Inflammatory macrophage treated with lipopolysaccharide for 1 hour (primary cell): ENCODE results near the gene SCAMP1.
"Not testable (repeated sequence)": the region's sequence is repeated elsewhere in the genome, so short reads cannot be mapped to it uniquely, and the experiment has no call there.

Experiments
- DNase-seq, 2 donors: peaks; one replicate each; pipeline ENCODE4 v3.0.0-alpha.2; 2020 to 2022

Gene SCAMP1, protein sequence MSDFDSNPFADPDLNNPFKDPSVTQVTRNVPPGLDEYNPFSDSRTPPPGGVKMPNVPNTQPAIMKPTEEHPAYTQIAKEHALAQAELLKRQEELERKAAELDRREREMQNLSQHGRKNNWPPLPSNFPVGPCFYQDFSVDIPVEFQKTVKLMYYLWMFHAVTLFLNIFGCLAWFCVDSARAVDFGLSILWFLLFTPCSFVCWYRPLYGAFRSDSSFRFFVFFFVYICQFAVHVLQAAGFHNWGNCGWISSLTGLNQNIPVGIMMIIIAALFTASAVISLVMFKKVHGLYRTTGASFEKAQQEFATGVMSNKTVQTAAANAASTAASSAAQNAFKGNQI

DNA sequence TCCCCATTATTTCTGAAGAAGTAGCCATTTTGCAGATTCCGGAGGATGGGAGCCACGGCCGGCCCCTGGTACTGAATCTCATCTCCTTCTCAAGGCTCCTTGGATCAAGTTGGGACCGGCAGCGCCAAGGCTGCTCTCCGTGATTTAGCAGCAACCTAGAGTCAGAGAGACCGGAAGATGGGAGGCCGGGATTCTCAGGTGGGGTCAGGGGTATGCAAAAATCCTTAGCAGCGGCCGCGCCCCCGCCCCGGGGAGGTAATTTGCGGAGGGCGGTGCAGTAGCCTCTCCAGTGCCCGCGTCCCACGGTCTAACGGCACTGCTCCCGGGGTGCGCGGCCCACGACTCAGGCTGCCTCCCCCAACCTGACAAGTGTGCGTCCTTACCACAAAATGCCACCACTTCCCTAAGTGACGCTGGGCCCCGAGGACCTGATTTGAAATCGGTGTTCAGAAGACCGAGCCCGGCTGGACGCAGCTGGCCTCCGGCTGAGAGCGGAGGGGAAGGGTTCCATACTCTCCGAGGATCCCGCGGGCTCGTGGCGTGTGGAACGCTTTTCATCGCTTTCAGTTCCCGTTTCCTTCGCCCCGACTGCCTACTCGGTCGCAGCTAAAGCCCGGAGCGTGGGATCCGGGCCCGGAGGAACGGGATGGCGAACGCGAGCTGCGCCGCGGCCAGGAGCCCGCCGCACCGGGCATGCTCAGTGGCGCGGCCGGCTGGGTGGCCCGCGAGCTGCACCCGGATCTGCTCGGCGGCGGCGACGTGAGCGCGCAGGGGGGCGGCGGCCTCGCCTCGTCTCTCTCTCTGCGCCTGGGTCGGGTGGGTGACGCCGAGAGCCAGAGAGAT is at the start of gene SCAMP1:
Gene SCAMP1 (plus strand): TSS at position 787 of the 843 bp plus-strand sequence. CDS start 55 bp downstream, at position 842.
- peak; percentile 94 to 99 for DNase-seq

DNA sequence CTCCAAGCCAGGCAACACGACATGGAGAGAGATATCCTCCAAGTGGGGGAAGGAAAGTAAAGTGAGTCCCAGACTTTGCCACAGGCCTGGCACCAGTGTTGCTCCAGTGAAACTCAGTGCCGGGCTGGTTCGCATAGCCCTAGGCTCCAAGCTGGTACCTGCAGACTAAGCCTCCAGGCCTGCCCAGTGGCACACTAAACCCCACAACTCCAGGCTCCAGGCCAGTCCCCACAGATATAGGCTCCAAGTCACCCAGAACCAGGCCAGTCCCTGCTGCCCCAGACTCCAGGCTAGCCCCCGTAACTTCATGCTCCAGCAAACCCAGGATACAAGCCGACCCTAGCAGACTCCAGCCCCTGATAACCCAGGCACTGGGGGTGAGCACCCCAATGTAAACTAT is 42.9 kb upstream of the SCAMP1 start:
- DNase-seq, result no peak

DNA sequence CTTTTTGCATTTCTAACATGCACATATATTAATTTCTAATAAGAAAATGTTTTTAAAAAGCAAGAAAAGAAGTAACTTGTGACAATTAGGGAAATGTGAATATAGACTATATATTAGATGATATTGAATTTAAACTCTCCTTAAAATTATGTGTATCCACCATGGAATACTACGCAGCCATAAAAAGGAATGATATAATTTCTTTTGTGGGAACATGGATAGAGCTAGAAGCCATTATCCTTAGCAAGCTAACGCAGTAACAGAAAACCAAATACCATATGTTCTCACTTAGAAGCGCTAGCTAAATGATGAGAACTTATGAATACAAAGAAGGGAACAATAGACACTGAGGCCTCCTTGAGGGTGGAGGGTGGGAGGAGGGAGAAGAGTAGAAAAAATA is 42.1 kb upstream of the SCAMP1 start:
- no peak for DNase-seq

DNA sequence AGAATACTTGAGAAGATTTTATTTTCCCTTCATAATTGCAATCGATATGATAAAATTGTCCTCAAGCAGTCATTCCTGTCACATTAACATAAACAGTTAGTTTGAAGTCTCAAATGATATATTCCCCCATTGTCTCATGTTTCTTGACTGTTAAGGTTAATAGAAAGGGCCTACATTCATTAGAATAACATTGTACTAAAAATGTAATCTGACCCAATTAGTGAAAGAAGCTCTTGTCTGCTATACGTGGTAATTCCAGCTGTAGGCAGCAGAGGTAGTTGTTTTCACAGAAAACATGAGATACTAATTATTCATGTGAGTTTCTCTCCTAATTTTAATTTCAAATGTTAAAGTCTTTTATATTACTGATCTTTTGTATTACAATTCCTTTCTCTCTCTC is 40.0 kb upstream of the SCAMP1 start:
- DNase-seq, result peak; percentile 21 to 58

DNA sequence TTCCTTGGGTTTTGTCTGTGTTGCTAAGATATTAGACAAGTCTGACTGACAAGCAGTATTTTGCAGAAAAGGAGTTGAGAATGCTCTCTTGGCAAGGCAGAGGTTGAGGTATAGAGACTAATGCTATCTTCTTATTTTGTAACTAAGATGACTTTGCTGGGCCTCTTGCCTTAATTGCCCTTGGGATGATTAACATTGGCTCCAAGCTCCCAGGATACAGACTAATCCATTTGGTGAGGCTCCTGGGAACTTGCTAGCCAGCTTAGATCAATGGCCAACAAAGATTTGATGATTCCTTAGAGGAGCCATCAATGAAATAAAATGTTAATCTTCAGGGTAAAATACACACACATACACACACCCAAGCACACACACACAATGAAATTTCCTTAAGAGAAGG is 37.2 kb upstream of the SCAMP1 start:
- no peak for DNase-seq

DNA sequence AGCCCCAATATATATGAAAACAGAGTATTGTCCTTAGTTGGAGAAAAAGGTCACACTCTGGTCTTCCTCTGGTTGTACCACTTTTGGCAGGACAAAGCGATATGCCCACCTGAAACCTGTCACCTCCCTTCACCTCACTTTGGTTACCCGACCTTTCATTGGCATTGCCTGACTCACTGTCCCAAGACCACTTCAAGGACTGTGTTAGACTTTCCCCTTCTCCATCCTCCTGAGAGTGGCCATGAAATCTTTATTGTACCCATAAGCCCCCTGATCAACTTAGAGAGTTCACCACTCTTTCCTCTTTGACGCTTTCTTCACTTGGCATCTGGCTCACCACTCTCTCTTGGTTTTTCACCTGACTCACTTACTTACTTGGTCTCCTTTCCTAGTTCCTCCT is 33.5 kb upstream of the SCAMP1 start:
- no peak for DNase-seq

DNA sequence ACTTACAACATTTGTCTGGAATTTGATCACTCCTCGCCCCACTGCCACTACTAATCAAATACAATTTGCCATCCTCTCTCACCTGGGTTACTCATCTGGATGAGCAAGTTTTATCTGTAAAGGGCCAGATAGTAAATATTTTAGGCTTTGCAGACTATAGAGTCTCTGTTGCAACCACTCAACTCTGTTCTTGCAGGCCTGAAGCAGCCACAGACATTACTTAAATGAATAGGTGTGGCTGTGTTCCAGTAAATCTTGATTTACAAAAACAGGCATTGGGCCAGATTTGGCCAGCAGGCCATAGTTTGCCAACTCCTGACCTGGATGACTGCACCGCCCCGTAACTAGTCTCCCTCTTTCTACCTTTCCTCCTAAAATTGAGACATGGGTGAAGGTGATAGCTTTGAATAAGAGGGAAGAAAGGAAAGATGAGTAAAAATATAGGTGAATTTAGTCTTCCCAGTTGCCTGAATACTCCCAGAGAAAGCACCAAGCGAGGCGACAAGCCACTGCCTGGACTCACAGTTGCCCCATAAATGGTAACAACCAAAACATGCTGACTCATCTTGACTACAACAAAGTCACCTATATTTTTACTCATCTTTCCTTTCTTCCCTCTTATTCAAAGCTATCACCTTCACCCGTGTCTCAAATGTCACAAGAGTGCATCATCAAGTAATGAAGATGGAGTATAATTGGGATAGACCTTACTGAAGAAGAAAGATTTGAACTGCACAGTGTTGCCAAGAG is 32.5 kb upstream of the SCAMP1 start:
- DNase-seq, result no peak

DNA sequence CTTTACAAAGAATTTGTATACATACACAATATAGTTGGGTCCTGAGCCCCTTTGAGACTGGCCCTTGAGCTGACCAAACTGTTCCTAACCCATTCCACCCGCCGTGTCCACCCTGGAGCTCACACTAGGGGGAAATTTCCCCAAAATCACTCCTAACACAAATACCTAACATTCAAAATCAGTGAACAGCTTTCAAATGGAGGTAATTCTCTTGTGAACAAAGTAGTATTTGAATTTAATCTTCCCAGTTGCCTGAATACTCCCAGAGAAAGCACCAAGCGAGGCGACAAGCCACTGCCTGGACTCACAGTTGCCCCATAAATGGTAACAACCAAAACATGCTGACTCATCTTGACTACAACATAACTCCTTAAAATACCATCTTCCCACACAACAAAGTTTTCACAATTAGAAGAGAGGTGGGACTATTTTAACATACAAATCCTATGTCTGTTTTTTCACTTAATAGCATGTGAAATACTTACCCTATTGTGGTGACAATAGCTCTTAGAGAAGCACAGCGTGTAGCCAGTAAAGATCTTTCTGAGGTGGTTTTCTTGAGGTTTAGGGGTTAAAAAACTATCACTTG is 31.7 kb upstream of the SCAMP1 start:
- peak; percentile 29 to 77 for DNase-seq

DNA sequence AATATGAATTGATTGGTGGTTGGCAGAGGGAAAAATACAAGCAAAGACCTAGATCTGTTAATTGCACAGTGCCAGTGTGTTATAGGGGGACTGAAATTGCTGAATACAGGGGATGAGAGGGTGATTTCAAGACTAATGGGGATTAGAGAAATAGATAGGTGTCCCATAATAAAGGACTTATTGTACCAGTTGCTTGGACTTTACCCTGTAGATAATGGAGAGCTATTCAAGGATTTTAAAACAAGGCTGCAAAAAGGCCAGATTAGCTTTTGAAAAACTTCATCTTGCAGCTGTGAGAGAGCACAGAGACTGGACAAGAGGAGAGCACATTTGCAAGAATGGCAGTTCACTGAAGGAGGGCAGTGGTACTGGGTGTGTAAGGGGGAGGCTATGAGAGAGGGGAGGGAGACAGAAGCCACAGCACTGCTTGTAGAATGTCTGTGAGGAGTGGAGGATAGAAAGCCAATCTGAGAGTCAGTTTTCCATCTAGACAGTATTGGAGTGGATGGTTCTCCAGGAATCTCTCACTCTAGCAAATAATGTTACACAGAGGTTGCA is 28.8 kb upstream of the SCAMP1 start:
- DNase-seq, result no peak

DNA sequence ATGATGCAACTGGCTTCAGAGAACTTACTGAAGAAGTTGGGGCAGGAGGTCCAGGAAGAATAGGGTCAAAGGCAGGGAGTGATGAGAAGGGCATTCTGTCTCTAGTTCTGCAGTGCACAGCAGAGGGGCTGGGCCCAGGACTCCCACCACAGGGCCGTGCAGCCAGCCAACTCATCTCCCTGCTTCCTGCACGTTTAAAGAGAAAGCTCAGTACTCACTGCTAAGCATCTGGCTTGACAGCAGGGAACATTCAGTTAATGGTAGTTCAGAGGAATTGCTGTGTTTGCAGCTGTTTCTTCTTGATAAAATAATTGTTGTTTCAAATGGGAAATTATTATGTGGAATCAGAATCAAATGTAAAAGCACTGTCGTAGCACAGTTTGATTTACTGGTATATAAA is 25.6 kb upstream of the SCAMP1 start:
- DNase-seq, result no peak

DNA sequence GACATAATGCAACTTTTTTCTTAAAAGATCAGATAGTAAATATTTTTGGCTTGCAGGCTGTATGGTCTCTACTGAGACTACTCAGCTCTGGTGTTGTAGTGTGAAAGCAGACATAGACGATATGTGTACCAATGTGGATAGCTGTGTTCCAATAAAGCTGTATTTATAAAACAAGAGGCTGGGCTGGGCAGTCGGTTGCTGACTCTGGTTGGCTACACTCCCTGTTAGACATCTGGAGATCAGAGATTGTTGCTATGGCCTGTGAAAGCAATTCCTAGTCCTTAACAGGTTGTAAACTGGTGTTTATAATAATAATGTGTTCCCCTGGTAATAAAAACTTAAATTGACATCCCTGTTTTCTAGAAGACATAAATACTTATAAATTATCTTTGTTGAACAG is 24.4 kb upstream of the SCAMP1 start:
- DNase-seq, result no peak

DNA sequence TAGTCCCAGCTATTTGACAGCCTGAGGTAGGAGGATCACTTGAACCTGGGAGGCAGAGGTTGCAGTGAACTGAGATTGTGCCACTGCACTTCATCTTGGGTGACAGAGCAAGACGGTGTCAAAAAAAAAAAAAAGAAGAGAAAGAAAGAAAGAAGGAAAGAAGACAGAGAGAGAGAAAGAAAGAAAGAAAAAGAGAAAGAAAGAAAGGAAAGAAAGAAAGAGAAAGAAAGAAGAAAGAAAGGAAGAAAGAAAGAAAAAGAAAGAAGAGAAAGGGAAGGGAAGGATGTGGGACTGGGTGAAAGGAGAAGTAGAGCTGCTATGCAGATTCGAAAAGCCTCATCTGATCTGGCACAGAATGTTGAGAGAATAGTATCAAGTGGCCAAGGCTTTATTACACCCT is 23.7 kb upstream of the SCAMP1 start:
- no peak for DNase-seq

DNA sequence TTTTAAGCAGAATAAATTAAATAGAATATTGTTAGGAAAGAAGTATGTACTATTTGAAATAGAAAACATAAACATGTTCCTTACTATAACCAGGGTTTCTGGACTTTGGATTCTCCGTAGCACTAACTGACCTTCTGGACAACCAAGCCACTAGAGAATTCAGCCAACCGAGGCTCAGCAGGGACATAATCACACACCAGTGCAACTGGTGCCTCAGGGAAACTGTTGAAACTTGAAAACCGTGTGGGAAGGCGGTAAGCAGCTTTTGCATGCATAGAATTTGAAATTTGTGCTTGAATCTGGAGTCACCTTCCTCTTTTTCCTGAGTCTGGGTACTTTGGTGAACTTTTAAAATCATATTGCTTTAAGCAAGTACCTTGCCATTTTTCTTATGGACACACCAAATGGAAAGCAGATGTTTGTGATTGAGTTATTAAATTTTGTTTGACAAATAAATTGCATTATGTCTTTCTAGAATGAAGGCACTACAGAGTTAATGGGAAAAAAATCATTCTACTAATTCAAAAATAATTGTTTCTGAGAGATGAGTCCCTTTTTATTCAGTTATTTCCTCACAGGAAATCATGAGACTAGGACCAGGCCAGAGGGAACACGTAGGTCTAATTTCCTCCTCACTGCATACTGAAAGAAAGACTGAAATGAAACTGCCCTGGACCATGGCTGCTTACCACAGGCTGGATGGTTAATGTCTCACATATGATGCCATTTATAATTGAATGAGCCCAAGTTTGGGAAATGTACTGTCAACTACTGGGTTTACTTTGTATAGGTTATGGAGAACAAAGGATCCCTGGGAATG is 20.6 kb upstream of the SCAMP1 start:
- DNase-seq, result peak; percentile 50 to 67

DNA sequence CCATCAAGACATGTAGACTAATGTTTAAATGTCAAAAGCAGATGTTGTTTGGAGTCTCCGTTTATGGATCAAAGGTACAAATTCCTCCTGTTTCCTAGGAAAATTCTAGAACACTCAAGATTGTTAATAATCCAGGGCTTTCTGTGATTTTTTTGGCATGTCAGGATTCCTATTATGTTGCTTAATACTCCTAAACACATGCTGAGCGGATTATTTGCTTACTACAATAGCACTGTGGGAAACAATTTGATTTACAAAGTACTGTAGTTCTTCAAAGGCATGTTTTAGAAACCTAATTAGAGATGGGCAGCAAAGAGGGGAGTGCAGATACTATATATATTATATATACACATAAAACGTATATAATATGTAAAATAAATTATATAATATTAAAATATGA is 19.0 kb upstream of the SCAMP1 start:
- no peak for DNase-seq

DNA sequence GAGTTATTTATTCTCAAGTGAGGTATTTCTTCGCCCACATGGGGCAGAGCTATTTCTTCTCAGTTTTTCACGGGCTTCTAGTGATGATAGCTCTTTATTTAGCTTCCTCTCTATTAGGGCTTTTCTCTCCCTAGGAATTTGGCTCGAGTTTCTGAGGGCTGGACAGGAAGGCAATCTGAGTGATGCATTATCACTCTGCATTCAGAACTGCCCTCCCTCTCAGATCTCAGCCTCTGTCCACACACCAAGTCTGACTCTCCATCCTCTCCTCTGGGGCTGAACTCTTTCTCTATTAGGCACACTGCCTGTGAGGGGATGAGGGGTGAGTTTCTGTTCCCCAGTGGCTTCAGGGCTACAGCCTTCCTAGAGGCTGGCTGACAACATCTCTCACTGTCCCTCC is 14.9 kb upstream of the SCAMP1 start:
- no peak for DNase-seq

DNA sequence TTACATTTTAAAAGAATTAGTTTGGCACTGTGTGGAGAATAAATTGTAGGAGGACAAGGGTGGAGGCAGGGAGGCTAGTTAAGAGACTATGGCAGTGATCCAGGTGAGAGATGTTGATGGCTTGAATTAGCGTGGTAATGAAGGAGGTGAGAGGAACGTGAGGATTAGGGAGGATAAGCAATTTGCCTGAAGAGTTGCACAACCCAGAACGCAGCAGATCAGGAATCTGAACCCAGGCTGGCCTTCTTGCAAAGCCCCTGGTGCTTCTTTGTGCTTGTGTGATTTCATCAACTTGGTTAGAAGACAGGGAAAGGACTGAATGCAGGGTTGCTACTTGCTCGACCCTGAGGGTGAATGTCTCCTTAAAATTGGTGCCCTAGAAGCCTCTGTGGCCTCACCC is 6.9 kb upstream of the SCAMP1 start:
- no peak for DNase-seq

DNA sequence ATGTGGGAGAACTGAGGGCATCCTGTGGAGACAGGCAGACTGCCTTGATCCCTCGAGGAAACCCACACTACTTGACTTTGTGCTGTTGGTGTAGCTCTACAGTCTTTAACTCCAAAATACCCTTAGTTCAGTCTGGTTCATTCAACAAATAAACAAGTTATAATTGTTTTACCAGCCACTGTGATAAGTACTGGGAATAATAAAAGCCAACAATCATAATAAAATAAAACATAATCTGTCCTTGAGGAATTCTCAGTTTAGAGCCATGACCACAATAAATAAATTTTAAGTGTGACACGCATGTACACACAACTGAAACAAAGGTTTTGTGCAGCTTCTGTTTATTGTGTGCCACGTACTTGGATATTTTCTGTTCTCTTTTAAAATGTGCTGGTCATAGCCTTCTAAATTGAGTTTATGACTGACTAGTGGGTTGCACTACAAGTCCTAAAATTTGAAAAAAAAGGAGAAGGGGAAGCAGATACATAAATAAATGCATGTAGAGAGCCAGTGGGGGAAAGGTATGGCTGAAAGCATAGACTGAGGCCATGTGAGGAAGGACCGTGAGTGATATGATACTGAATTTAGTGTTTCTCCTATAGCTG is 6.2 kb upstream of the SCAMP1 start:
- DNase-seq, result peak; percentile 9 to 32

DNA sequence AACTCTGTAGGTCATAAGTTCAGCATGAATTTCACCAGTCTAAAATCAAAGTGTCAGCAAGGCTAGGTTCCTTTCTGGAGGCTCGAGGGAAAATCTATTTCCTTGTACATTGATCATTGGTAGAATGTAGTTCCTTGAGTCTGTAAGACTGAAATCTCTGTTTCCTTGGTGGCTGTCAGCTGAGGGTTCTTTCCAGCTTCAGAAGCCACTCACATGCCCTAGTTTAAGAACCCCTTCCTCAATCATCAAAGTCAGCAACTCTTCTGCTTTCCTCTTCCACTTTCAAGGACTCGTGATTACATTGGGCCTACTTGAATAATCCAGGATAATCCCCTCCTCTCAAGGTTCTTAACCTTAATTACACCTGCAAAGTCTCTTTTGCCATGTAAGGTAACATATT is 4.9 kb upstream of the SCAMP1 start:
- DNase-seq, result peak in 1 of 2 donors; percentile 54

DNA sequence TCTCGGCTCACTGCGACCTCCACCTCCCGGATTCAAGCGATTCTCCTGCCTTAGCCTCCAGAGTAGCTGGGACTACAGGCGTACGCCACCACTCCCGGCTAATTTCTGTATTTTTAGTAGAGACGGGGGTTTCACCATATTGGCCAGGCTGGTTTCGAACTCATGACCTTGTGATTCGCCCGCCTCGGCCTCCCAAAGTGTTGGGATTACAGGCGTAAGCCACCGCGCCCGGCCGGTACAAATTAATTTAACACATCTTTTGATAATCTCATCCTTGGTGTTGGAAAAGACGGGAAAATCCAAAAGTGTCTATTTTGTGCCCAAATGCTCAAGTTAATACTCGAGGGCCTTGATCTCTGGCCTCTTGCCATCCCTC is 974 bp upstream of the SCAMP1 start:
- DNase-seq, result not testable (repeated sequence)

DNA sequence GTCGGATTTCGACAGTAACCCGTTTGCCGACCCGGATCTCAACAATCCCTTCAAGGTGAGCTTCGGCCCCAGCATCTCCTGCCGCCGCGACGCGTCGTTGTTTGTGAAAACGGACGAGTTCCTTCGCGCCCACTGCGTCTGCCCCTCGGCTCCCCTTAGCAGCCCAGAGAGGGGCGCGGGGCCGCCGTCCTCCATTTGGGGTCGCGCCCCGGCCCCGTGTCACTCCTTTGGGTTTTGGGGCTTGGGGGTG is 182 bp downstream of the SCAMP1 start:
- DNase-seq, result no peak

DNA sequence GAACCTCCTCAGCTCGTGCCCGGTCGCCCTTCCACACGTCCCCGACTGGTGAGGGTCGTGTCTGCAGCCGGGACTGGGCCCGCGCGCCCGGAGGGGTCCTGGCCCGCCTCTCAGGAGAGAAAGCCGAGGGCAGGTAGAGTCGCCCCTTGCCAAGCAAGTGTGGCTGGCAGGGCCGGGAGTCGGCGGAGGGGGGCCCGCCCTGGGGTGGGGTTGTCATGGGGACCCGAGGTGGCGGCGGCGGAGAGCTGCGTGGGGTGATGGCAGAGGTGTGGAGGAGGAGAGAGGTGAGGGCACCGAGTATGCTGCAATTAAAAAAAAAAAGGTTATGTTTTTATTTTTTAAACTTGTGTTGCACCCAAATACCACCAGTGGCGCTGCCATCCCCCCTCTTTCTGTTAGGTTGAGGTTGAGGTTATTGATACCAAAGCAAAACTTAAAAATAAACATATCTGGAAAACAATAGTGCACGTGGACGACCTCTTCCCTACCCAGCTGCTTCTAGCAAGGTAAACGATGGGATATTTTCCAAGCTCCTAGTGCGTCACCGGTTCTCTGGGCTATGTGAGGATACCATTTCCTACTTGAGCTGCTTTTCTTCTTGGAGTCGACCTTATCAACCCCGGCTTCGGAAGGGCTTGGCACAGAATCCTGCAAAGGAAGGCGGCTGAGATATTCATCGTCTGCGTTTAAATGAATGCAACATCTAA is 660 bp downstream of the SCAMP1 start:
- DNase-seq, result peak in 1 of 2 donors; percentile 9
